ENCODE results near the gene FHL5. TPM values are rescaled to one million over a fixed set of nuclear protein-coding genes. Genes with fewer than 3 reads are reported as not detected.

Gene FHL5
- polyA plus RNA-seq, 2 of the 4 experiments (the other 2 are of a cell fraction) = not detected

DNA sequence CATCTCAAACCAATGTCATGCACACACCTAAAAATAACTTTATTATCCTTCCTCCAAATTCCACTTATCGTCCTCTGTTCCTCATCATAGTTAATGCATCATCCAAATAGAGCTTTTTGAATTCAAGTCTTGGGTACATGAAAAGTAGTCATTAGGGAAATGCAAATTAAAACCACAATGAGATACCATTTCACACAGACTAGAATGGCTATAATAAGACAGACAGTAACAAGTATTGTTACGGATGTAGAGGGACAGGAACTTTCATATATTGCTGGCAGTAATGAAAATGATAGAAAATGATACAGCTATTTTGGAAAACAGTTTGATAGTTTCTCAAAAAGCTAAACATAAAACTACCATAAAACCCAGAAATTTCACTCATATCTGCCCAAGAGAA is 59.1 kb downstream of the FHL5 start (continued):
- TF ChIP-seq, protein P1, sequence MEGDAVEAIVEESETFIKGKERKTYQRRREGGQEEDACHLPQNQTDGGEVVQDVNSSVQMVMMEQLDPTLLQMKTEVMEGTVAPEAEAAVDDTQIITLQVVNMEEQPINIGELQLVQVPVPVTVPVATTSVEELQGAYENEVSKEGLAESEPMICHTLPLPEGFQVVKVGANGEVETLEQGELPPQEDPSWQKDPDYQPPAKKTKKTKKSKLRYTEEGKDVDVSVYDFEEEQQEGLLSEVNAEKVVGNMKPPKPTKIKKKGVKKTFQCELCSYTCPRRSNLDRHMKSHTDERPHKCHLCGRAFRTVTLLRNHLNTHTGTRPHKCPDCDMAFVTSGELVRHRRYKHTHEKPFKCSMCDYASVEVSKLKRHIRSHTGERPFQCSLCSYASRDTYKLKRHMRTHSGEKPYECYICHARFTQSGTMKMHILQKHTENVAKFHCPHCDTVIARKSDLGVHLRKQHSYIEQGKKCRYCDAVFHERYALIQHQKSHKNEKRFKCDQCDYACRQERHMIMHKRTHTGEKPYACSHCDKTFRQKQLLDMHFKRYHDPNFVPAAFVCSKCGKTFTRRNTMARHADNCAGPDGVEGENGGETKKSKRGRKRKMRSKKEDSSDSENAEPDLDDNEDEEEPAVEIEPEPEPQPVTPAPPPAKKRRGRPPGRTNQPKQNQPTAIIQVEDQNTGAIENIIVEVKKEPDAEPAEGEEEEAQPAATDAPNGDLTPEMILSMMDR (IDR thresholded peaks at IDR 0.05) = no peak

DNA sequence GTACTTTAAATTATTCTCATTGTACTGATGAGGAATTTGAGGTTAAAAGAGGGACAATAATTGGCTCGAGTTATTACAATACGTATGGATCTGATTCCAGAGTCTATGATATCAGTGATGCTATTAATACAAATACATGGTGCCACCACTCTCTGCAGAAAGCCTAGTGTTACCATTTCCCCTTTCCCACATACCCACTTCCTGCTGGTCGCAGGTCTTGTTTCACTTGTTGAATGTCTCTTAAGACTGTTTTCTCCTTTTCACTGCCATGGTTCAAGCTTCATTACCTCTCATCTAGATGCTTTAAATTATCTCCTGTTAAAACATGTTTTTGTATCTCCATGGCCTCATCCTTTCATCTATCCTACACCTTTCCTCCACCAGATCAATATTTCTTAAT is 62.0 kb downstream of the FHL5 start:
- Histone ChIP-seq H3K4me1 (no peaks in the 10 kb centered on the region), H3K4me3 (no peak overlapping the region), H3K4me2 (no peak overlapping the region), H3K27ac (no peak overlapping the region), H3K9me3 (no peaks in the 10 kb centered on the region)
- 0% methylated on average over 3 of the region's 3 CpGs for WGBS (ENCODE audit: missing lambda C conversion rate)
- ChIA-PET CTCF (interaction anchor here (1.2 kb wide), 1 partner anchor 273 kb away, joined by 3 read pairs; the partner anchor contains the start of gene NDUFAF4), POLR2A (no interaction called here)
- FAIRE-seq = no peak
- DNase-seq (ENCODE audit: low read depth in 1 of 2, low spot score in 1 of 2) = no peak
- TF ChIP-seq, protein P2, sequence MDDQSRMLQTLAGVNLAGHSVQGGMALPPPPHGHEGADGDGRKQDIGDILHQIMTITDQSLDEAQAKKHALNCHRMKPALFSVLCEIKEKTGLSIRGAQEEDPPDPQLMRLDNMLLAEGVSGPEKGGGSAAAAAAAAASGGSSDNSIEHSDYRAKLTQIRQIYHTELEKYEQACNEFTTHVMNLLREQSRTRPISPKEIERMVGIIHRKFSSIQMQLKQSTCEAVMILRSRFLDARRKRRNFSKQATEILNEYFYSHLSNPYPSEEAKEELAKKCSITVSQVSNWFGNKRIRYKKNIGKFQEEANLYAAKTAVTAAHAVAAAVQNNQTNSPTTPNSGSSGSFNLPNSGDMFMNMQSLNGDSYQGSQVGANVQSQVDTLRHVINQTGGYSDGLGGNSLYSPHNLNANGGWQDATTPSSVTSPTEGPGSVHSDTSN (IDR thresholded peaks at IDR 0.05) = no peak
- no peak for TF ChIP-seq HOXB13 (CRISPR knock-in tag; IDR thresholded peaks at IDR 0.05; ENCODE audit: low read depth)
- no peak for TF ChIP-seq CEBPB (IDR thresholded peaks at IDR 0.05)
- no peak for TF ChIP-seq RNF2 (IDR thresholded peaks at IDR 0.05; ENCODE audit: borderline replicate concordance, low read depth)
- TF ChIP-seq EHF (CRISPR knock-in tag; IDR thresholded peaks at IDR 0.05) = no peak
- no peak for TF ChIP-seq MAZ (IDR thresholded peaks at IDR 0.05; ENCODE audit: borderline replicate concordance, low read depth, low read length)
- ATAC-seq = no peak

DNA sequence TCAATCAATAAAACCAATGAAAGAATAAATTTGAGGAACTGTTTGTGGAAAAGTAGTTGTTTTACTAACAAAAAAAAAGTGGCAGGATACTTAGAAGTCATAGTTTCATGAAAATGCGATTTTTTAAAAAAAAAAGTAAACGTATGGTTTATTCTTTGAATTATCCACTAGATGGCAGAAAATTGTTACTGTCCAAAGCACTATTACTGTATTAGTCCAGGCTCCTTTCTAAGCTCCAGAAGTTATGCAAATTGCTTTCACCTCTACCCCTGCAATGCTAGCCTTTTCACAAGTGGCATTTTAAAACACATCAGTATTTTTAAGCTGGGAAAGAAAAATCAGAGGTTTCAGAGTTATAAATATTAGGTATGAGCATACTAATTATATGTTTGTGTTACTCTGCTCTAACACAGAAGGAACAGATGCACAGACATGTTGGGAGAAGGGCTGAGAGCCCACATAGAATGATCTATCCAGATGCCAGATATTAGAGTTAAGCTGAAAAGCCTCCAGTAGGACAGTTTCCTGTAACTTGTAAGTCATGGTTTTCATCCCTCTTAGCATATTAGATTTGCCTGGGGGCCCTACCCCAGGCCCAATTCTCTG is 63.9 kb downstream of the FHL5 start:
- DNase-seq (ENCODE audit: low read depth in 1 of 2, low spot score in 1 of 2) (peak; percentile 2 to 10), ATAC-seq (peak in 1 of 2 experiments; percentile 71; a peak in 3 of 6 replicates), FAIRE-seq (no peak)
- ChIA-PET POLR2A (no interaction called here), CTCF (interaction anchor here (1.1 to 2.5 kb wide), 2 partner anchors 23 to 433 kb away, joined by 3 to 14 read pairs; no protein-coding TSS in a partner anchor)
- Histone ChIP-seq H3K27ac (no peak overlapping the region), H3K4me1 (no peaks in the 10 kb centered on the region), H3K4me3 (no peak overlapping the region), H3K4me2 (no peak overlapping the region), H3K9me3 (no peaks in the 10 kb centered on the region)
- 0% methylated on average over 2 of the region's 2 CpGs for WGBS (ENCODE audit: missing lambda C conversion rate)
- TF ChIP-seq EHF (CRISPR knock-in tag; IDR thresholded peaks at IDR 0.05) (no peak), JUNB (IDR thresholded peaks at IDR 0.05) (no peak), NR3C1 (IDR thresholded peaks at IDR 0.05) (no peak), CHD4 (IDR thresholded peaks at IDR 0.05; ENCODE audit: borderline replicate concordance) (no peak), GATA3 (IDR thresholded peaks at IDR 0.05; ENCODE audit: borderline replicate concordance) (no peak), RFX5 (IDR thresholded peaks at IDR 0.05) (no peak), SMC3 (IDR thresholded peaks at IDR 0.05) (0 out of 3 replicates have a peak, but pooled peaks have one; percentile 35), RAD21 (conservative IDR thresholded peaks at IDR 0.05 in 1 of 2, IDR thresholded peaks at IDR 0.05 in 1 of 2) (peak; percentile 39 to 42), TFCP2L1 (CRISPR knock-in tag; IDR thresholded peaks at IDR 0.05) (no peak), ZSCAN20 (CRISPR knock-in tag; IDR thresholded peaks at IDR 0.05) (no peak), FOSL2 (IDR thresholded peaks at IDR 0.05) (no peak), FOSL2 (CRISPR knock-in tag; IDR thresholded peaks at IDR 0.05) (no peak), CEBPB (IDR thresholded peaks at IDR 0.05) (no peak), RARB (CRISPR knock-in tag; IDR thresholded peaks at IDR 0.05) (no peak)
- TF ChIP-seq, protein P2 (IDR thresholded peaks at IDR 0.05) = no peak
- TF ChIP-seq, protein P1 (IDR thresholded peaks at IDR 0.05) = peak; percentile 39

Data from A549 (cell line).